ENCODE results near the gene PLCD3. TPM values are rescaled to one million over a fixed set of nuclear protein-coding genes. Genes with fewer than 3 reads are reported as not detected.

The PLCD3 gene
- total and polyA plus RNA-seq, 2 of the 13 experiments (the other 11 are each of a cell fraction or from before 2014, with no cell fraction given) = 11.3 to 39.1 TPM

DNA sequence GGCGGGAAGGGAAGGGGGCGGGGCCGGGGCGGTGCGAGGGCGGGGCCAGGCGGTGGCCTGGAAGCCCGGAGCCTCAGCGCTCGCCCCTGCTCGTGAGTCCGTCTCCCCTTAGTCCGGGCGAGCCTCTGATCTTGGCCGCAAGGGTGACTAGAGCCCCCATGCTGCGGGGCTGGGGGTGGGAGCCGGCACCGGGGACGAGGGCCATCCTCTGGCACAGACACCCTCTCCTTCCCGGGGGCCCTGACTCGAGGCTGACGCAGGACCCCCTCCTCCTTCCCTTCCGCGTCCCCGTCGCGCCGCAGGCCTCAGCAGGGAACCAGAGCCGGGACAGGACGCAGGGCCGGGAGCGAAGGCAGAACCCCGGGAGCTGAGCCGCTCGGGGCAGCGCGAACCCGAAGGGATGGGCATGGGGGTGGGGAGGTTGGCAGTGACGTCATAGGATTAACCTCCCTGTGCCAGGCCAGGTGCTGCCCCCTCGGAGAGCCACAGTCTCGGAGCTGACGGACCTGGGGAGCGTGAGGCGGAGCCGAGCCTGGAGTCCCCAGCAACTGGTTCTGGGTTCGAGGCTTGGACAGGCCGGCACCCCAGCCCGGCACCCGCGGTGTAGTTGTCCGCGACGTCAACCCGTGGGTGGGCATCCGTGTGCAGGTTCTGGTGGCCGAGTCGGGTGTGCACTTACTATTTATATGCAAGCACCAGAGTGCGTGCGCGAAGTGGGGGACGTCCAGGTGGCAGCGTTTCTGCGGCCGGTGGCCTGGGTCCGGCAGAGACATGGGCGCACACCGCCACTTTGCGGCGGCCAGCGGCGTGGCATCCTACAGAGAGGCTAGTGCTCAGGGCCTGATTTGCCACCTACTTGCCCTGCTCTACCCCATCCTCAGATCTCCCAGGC is 503 bp upstream of the PLCD3 start (continued):
- TF ChIP-seq, protein P1, sequence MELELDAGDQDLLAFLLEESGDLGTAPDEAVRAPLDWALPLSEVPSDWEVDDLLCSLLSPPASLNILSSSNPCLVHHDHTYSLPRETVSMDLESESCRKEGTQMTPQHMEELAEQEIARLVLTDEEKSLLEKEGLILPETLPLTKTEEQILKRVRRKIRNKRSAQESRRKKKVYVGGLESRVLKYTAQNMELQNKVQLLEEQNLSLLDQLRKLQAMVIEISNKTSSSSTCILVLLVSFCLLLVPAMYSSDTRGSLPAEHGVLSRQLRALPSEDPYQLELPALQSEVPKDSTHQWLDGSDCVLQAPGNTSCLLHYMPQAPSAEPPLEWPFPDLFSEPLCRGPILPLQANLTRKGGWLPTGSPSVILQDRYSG (CRISPR knock-in tag; IDR thresholded peaks at IDR 0.05) = no peak
- TF ChIP-seq, protein P2, sequence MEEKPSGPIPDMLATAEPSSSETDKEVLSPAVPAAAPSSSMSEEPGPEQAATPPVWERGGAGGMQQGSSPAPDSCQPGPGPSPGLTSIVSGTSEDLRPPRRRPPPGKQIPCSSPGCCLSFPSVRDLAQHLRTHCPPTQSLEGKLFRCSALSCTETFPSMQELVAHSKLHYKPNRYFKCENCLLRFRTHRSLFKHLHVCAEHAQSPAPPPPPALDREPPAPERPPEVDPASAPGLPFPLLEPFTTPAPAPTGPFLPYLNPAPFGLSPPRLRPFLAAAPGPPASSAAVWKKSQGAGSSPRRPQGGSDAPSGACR (CRISPR knock-in tag; IDR thresholded peaks at IDR 0.05) = peak; percentile 67; the same call in 1 of the 2 replicates
- TF ChIP-seq ZBTB21 (CRISPR knock-in tag; IDR thresholded peaks at IDR 0.05) (peak; percentile 55; the same call in 1 of the 2 replicates), ZNF564 (CRISPR knock-in tag; IDR thresholded peaks at IDR 0.05) (0 out of 2 replicates have a peak, but pooled peaks have one; percentile 68), ELF4 (CRISPR knock-in tag; IDR thresholded peaks at IDR 0.05; ENCODE audit: borderline replicate concordance) (no peak), PCBP1 (IDR thresholded peaks at IDR 0.05; ENCODE audit: borderline replicate concordance, low read depth, low read length) (peak; percentile 45; the same call in 1 of the 2 replicates), ZNF235 (CRISPR knock-in tag; IDR thresholded peaks at IDR 0.05; ENCODE audit: borderline replicate concordance) (0 out of 2 replicates have a peak, but pooled peaks have one; percentile 15), SRSF1 (optimal IDR thresholded peaks at IDR 0.05; ENCODE audit: low read depth, low read length) (peak; percentile 60), ZNF768 (CRISPR knock-in tag; IDR thresholded peaks at IDR 0.05) (peak; percentile 63; the same call in 1 of the 2 replicates), HNRNPK (IDR thresholded peaks at IDR 0.05; ENCODE audit: low read depth, low read length, poor library complexity, severe bottlenecking) (peak; percentile 57), RXRA (CRISPR knock-in tag; IDR thresholded peaks at IDR 0.05) (peak; percentile 70; the same call in 1 of the 2 replicates), NFKBIZ (CRISPR knock-in tag; IDR thresholded peaks at IDR 0.05) (0 out of 2 replicates have a peak, but pooled peaks have one; percentile 8), KLF11 (CRISPR knock-in tag; IDR thresholded peaks at IDR 0.05) (peak; percentile 29; the same call in 1 of the 2 replicates), ELF3 (CRISPR knock-in tag; IDR thresholded peaks at IDR 0.05) (0 out of 2 replicates have a peak, but pooled peaks have one; percentile 14), KLF6 (CRISPR knock-in tag; IDR thresholded peaks at IDR 0.05) (no peak), ZSCAN31 (CRISPR knock-in tag; IDR thresholded peaks at IDR 0.05; ENCODE audit: low read depth) (peak; percentile 65; the same call in 1 of the 2 replicates), RFX3 (CRISPR knock-in tag; IDR thresholded peaks at IDR 0.05) (no peak), ASH2L (IDR thresholded peaks at IDR 0.05; ENCODE audit: insufficient read length, low read depth, low read length) (peak; percentile 56), ZNF772 (CRISPR knock-in tag; IDR thresholded peaks at IDR 0.05) (0 out of 2 replicates have a peak, but pooled peaks have one; percentile 70), KDM5B (CRISPR knock-in tag; IDR thresholded peaks at IDR 0.05; ENCODE audit: borderline replicate concordance) (peak; percentile 59; the same call in 1 of the 2 replicates), SALL2 (CRISPR knock-in tag; IDR thresholded peaks at IDR 0.05) (peak; percentile 61; the same call in 1 of the 2 replicates), MYC (CRISPR knock-in tag; IDR thresholded peaks at IDR 0.05; ENCODE audit: borderline replicate concordance) (peak; percentile 67; the same call in 1 of the 2 replicates)
- TF ChIP-seq, protein P3, sequence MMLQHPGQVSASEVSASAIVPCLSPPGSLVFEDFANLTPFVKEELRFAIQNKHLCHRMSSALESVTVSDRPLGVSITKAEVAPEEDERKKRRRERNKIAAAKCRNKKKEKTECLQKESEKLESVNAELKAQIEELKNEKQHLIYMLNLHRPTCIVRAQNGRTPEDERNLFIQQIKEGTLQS (CRISPR knock-in tag; IDR thresholded peaks at IDR 0.05) = peak; percentile 54
- TF ChIP-seq, protein P4, sequence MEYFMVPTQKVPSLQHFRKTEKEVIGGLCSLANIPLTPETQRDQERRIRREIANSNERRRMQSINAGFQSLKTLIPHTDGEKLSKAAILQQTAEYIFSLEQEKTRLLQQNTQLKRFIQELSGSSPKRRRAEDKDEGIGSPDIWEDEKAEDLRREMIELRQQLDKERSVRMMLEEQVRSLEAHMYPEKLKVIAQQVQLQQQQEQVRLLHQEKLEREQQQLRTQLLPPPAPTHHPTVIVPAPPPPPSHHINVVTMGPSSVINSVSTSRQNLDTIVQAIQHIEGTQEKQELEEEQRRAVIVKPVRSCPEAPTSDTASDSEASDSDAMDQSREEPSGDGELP (IDR thresholded peaks at IDR 0.05; ENCODE audit: borderline replicate concordance, low read depth) = peak; percentile 43; the same call in 1 of the 2 replicates
- TF ChIP-seq, protein P5, sequence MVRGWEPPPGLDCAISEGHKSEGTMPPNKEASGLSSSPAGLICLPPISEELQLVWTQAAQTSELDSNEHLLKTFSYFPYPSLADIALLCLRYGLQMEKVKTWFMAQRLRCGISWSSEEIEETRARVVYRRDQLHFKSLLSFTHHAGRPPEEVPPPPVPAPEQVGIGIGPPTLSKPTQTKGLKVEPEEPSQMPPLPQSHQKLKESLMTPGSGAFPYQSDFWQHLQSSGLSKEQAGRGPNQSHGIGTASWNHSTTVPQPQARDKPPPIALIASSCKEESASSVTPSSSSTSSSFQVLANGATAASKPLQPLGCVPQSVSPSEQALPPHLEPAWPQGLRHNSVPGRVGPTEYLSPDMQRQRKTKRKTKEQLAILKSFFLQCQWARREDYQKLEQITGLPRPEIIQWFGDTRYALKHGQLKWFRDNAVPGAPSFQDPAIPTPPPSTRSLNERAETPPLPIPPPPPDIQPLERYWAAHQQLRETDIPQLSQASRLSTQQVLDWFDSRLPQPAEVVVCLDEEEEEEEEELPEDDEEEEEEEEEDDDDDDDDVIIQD (CRISPR knock-in tag; IDR thresholded peaks at IDR 0.05; ENCODE audit: low read depth) = no peak
